K562 (cell line): Measurements from ENCODE around the gene PRR29. TPM values are rescaled to one million over a fixed set of nuclear protein-coding genes. Genes with fewer than 3 reads are reported as not detected.

Experiments
- ARID4B ChIP-seq: sonication (generic); formaldehyde crosslinking; IDR thresholded peaks from 2 replicates; pipeline ENCODE4 v1.8.0; 2022; ENCODE audit warnings: mild to moderate bottlenecking, missing genetic modification reagents
- CEBPZ ChIP-seq: fragments of 150-350 bp; IDR thresholded peaks from 2 replicates; pipeline ENCODE4 v1.6.1; 2014; ENCODE audit warnings: low read depth, mild to moderate bottlenecking, low read length, borderline replicate concordance
- GABPB1 ChIP-seq: sonication (generic); formaldehyde crosslinking; IDR thresholded peaks from 2 replicates; pipeline ENCODE4 v1.8.0; 2022; ENCODE audit warnings: mild to moderate bottlenecking, missing genetic modification reagents
- MGA ChIP-seq: fragments of 450-650 bp; IDR thresholded peaks from 2 replicates; pipeline ENCODE4 v1.6.1; 2016; ENCODE audit warnings: mild to moderate bottlenecking, moderate library complexity
- VEZF1 ChIP-seq: fragments of 200-800 bp; sonication (Bioruptor generic); IDR thresholded peaks from 2 replicates; pipeline ENCODE4 v1.6.1; 2017; ENCODE audit warnings: missing genetic modification characterization, missing compliant biosample characterization
- ZKSCAN8 ChIP-seq: fragments of 200-800 bp; sonication (Bioruptor generic); IDR thresholded peaks from 2 replicates; pipeline ENCODE4 v1.6.1; 2016; ENCODE audit warnings: missing genetic modification characterization, missing compliant biosample characterization
- polyA plus RNA-seq, 8 experiments: library from polyadenylated mRNA; depleted of rRNA in 4 of 8; stranded (reverse) in 5 of 8; unstranded in 3 of 8; fragments of >200 nt; fragmentation: Nextera tagmentation in 2 of 8; fragmentation: Illumina TruSeq in 1 of 8; extraction: Ambion mirVana in 2 of 8; extraction: Trizol in 1 of 8; gene quantifications; 2 replicates each; pipeline versions ENCODE4 v1.2.1 to v1.2.3, GENCODE V29; 2011 to 2014; ENCODE audit warnings: inconsistent platforms in 1 of 8, missing spikeins in 1 of 8
- total RNA-seq, 7 experiments: library from RNA; depleted of rRNA in 6 of 7; stranded (reverse); fragments of >200 nt in 6 of 7; fragmentation: Illumina TruSeq in 2 of 7; extraction: Trizol in 2 of 7; gene quantifications; 2 replicates each; pipeline versions ENCODE4 v1.2.1 to v1.2.3, GENCODE V29; 2011 to 2021; ENCODE audit warnings: low replicate concordance in 1 of 7

The PRR29 gene
- total and polyA plus RNA-seq, 9 of the 15 experiments (the other 6 are each of a cell fraction or from before 2014, with no cell fraction given), result 0.08 to 0.58 (median 0.15) TPM; not detected in 5

GRCh38 chr17:63967953-63968352, 30.2 kb upstream of the PRR29 start (continued):
- TF ChIP-seq ARID4B (CRISPR knock-in tag), result no peak
- TF ChIP-seq MGA, result peak; percentile 88
- no peak for TF ChIP-seq GABPB1 (CRISPR knock-in tag)
- TF ChIP-seq ZKSCAN8 (CRISPR knock-in tag), result no peak
- no peak for TF ChIP-seq VEZF1 (CRISPR knock-in tag)
- no peak for TF ChIP-seq CEBPZ
